GM19193 (cell line): Measurements from ENCODE around the gene LRRIQ3.

ENCODE experiments used
- POLR2A ChIP-seq: IDR thresholded peaks from 4 replicates; pipeline ENCODE4 v1.6.1; 2011; ENCODE audit not compliant: insufficient read depth, insufficient read length; ENCODE audit errors: extremely low read depth

The LRRIQ3 gene

GRCh38 chr1:74162333-74162732 lies 35.6 kb downstream of the LRRIQ3 start:
- no peak for TF ChIP-seq POLR2A

- TF ChIP-seq POLR2A, result no peak
Observed at GRCh38 chr1:74161497-74161896, 36.5 kb downstream of the LRRIQ3 start.

GRCh38 chr1:74160046-74160445 lies 37.9 kb downstream of the LRRIQ3 start:
- TF ChIP-seq POLR2A, result no peak

- TF ChIP-seq POLR2A, result no peak
Observed at GRCh38 chr1:74145086-74145485, 52.9 kb downstream of the LRRIQ3 start.

GRCh38 chr1:74113333-74113732 lies 84.6 kb downstream of the LRRIQ3 start:
- TF ChIP-seq POLR2A, result no peak

- no peak for TF ChIP-seq POLR2A
Observed at GRCh38 chr1:74107394-74107793, 90.6 kb downstream of the LRRIQ3 start.

GRCh38 chr1:74091371-74091770 lies 106.6 kb downstream of the LRRIQ3 start:
- no peak for TF ChIP-seq POLR2A

- no peak for TF ChIP-seq POLR2A
Observed at GRCh38 chr1:74083128-74083527, 114.8 kb downstream of the LRRIQ3 start.

GRCh38 chr1:74065081-74065480 lies 132.9 kb downstream of the LRRIQ3 start:
- TF ChIP-seq POLR2A, result no peak

GRCh38 chr1:74057719-74058118 lies 140.3 kb downstream of the LRRIQ3 start:
- no peak for TF ChIP-seq POLR2A

GRCh38 chr1:74053407-74053806 lies 144.6 kb downstream of the LRRIQ3 start:
- no peak for TF ChIP-seq POLR2A

GRCh38 chr1:74050386-74050785 lies 147.6 kb downstream of the LRRIQ3 start:
- no peak for TF ChIP-seq POLR2A

- no peak for TF ChIP-seq POLR2A
Observed at GRCh38 chr1:74038042-74038441, 159.9 kb downstream of the LRRIQ3 start.

- TF ChIP-seq POLR2A, result no peak
Observed at GRCh38 chr1:74012583-74012982, 185.4 kb downstream of the LRRIQ3 start.

GRCh38 chr1:74011736-74012135 lies 186.2 kb downstream of the LRRIQ3 start:
- TF ChIP-seq POLR2A, result no peak

GRCh38 chr1:74010206-74010605 lies 187.8 kb downstream of the LRRIQ3 start:
- no peak for TF ChIP-seq POLR2A

GRCh38 chr1:74005533-74005932 lies 192.4 kb downstream of the LRRIQ3 start:
- TF ChIP-seq POLR2A, result no peak

GRCh38 chr1:74003806-74004205 lies 194.2 kb downstream of the LRRIQ3 start:
- TF ChIP-seq POLR2A, result no peak

- TF ChIP-seq POLR2A, result no peak
Observed at GRCh38 chr1:73998348-73998959, 199.5 kb downstream of the LRRIQ3 start.
